DOHH2 (cell line): Measurements from ENCODE around the gene ARHGAP20.

Source experiments
- EZH2phosphoT487 ChIP-seq: fragments of 200-600 bp; sonication (generic); IDR thresholded peaks from 2 replicates; pipeline ENCODE4 v1.6.1; 2017; ENCODE audit warnings: borderline replicate concordance, mild to moderate bottlenecking, antibody characterized with exemption, low read length, moderate library complexity, mixed read lengths
- TF ChIP-seq, protein P1 (sequence below): fragments of 200-600 bp; sonication (generic); IDR thresholded peaks from one replicate; pipeline ENCODE4 v1.5.1; 2014; ENCODE audit warnings: antibody characterized with exemption, mild to moderate bottlenecking, low read depth, low read length; ENCODE audit not compliant: poor library complexity, severe bottlenecking

DNA sequence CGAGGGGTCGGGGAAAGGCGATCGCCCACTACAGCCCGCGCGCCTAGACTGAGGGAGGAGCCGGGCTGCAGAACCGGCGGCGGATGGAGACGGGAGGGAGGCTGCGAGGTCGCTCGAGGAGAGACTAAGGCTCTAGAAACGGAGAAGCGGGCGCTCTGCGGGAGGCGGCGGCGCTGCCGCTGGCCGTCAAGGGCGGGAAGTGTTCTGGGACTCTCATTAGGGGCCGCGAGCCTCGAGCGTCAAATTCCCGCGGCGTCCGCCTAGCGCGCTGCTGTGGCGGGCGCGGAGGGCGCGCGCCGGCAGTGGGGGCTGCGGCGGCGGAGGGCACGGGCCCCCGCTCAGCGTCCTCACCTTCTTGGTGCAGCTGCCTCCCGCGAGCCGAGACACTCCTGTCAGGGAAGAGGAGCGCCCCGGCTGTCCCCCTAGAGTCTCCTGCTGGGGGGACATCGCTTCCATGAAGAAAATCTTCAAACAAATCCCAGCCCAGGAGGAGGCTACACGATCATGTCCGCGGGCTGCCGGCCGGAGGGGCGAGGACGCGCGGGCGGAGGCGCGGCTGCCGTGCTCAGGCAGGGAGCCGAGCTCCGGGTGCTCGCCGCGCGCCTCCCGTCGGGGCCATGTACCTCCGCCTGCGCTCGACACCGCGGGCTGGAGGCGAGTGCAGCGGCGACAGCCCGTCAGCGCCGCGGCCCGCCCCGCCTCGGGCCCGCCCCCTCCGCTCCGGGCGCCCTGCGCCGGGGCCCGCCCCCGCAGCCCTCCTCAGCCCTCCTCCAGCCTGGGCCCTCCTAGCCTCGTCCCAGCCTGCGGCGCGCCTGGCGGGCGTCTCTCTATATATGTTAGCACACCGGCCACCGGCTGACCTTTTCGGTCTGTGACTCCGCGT lies at the start of gene ARHGAP20:
- TF ChIP-seq, protein P1, sequence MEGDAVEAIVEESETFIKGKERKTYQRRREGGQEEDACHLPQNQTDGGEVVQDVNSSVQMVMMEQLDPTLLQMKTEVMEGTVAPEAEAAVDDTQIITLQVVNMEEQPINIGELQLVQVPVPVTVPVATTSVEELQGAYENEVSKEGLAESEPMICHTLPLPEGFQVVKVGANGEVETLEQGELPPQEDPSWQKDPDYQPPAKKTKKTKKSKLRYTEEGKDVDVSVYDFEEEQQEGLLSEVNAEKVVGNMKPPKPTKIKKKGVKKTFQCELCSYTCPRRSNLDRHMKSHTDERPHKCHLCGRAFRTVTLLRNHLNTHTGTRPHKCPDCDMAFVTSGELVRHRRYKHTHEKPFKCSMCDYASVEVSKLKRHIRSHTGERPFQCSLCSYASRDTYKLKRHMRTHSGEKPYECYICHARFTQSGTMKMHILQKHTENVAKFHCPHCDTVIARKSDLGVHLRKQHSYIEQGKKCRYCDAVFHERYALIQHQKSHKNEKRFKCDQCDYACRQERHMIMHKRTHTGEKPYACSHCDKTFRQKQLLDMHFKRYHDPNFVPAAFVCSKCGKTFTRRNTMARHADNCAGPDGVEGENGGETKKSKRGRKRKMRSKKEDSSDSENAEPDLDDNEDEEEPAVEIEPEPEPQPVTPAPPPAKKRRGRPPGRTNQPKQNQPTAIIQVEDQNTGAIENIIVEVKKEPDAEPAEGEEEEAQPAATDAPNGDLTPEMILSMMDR: no peak
- TF ChIP-seq EZH2phosphoT487: no peak
